HG02678 (cell line): Measurements from ENCODE around the gene TMX4.

ENCODE experiments used
- ATAC-seq: cut with Tn5 transposase; IDR thresholded peaks from one replicate; pipeline ENCODE4 v1.9.1; 2021; ENCODE audit warnings: mild to moderate bottlenecking, moderate library complexity; ENCODE audit not compliant: unreplicated experiment

The TMX4 gene

GRCh38 chr20:8020314-8021079 lies 936 bp upstream of the TMX4 start:
- ATAC-seq, result peak; percentile 41

DNA sequence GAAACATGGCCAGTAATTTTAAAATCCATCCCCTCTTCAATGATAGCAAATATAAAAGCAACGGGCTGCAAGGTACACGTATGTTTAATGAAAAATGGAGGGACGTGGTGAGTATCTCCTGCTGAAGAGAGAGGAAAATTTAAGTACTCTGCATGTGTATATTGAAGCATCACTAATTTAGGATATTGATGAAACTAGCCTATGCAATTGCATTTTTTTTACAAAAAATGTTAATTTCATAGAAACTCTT lies 362 bp upstream of the TMX4 start:
- ATAC-seq, result no peak

DNA sequence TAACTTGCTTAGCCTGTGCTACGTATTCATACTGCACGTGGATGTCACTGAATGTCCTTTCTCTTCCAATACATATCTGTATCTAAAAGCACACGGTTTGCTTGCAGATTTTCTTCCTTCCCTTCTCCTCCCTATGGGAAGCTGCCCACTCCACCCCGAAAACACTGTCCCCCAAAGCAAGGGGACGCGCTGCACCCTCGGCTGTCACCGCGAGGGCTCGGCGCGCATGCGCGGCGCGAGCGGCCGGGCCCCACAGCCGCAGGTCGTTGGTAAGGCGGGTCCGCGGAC lies 659 bp downstream of the TMX4 start:
- peak; percentile 63 for ATAC-seq

DNA sequence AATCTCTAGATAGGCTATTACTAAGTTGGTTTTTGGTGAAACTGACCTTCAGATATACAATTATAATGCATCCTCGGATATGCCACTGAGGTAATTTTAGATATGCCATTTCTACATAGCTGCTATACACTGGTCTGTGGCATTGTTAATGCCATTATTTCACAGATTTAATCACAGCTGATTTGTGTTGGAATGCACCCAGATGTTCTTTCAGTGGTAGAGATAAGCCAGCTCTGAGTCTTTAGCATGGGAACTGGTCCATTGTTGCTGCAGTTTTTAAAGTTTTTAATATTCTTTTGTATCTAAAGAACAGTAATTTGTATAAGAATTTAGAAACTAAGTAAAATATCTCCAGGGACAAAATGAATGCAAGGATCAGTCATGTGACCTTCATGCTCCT lies 6.8 kb downstream of the TMX4 start:
- ATAC-seq, result no peak

GRCh38 chr20:8008733-8009132 lies 10.8 kb downstream of the TMX4 start:
- no peak for ATAC-seq

GRCh38 chr20:8007490-8007889 lies 12.1 kb downstream of the TMX4 start:
- no peak for ATAC-seq

DNA sequence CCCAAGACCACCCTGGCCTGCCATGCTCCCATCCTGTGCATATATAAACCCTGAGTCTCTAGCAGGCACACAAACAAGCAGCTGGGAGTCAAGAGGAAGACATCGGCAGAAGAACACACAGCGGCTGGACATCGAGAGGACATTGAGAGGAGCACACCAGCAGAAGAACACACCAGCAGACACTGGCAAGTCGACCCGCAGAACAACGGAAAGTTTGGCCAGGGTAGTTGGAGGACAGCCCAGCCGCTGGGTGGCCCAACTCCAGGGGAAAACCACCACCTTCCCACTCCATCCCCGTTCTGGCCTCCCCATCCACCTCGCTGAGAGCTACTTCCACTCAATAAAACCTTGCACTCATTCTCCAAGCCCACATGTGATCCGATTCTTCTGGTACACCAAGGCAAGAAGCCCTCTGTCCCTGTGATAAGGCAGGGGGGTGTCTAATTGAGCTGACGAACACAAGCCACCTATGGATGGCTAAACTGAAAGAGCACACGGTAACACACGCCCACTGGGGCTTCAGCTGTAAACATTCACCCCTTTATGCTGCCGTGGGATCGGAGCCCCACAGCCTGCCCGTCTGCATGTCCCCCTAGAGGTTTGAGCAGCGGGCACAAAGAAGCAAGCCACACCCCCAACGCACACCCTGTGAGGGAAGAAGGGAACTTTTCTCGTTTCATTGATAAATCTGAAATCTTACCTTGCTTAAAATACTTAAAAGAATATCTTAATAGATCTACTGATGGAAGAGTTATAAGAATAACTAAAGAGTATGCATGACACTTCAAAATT lies 13.8 kb downstream of the TMX4 start:
- ATAC-seq, result no peak

DNA sequence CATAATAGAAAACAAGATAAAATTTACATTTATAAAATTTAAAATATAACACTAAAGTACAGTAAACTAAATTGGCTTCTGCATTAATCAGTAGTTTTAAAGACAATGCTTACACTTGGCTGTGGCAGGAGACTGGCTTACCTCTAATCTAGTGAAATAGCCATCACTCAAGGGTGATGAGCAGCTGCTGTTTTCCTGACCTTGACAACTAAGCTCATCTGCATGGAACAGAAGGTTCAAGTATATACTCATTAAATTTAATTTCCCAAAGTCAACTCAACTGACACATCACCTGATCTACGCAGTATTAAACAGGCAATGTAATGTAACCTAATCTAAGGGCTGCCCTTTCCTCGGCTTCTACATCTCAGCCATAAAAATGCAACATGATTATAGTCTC lies 14.5 kb downstream of the TMX4 start:
- no peak for ATAC-seq

- no peak for ATAC-seq
These were observed 17.5 kb downstream of the TMX4 start for GRCh38 chr20:8002056-8002455.

GRCh38 chr20:8000796-8001195 lies 18.8 kb downstream of the TMX4 start:
- ATAC-seq, result no peak

GRCh38 chr20:7996898-7997297 lies 22.7 kb downstream of the TMX4 start:
- ATAC-seq, result no peak

DNA sequence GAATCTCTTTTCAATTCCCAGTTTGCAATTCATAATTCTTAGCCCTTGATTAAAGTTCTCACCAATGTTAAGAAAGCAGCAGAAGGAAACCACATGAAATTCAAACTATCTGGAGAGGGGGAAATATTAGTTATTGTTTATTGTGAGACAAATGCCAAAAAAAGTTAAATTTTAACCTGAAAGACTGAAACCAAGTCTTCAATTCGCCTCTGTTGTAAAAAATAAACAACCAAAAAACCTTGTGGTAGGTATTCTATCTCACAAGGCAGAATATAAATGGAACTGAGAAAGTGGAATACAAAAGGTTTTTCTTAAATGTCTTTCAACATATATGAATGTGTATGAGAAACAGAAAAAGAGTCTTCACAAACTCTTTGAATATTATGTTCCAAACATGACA lies 24.8 kb downstream of the TMX4 start:
- ATAC-seq, result peak; percentile 73

GRCh38 chr20:7993703-7994102 lies 25.9 kb downstream of the TMX4 start:
- no peak for ATAC-seq

GRCh38 chr20:7993238-7993637 lies 26.3 kb downstream of the TMX4 start:
- no peak for ATAC-seq

DNA sequence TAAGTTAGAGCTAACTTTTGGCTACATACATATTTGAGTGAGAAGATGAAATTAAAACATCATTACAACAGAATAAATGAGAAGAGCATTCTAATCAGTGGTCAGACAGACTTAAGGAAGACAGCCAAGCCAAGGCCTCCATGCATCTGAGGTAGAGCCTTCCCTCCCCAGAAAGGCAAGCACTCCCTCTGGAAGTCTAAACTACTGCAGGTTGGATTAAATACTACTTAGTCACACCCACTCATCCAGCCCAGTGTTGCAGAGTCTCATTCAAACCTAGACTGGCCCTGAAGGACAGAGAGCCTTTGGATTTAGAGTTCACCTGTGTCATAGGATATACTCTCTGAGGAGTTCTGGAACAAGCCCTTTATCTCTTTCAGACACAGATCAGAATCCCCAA lies 29.2 kb downstream of the TMX4 start:
- ATAC-seq, result no peak

DNA sequence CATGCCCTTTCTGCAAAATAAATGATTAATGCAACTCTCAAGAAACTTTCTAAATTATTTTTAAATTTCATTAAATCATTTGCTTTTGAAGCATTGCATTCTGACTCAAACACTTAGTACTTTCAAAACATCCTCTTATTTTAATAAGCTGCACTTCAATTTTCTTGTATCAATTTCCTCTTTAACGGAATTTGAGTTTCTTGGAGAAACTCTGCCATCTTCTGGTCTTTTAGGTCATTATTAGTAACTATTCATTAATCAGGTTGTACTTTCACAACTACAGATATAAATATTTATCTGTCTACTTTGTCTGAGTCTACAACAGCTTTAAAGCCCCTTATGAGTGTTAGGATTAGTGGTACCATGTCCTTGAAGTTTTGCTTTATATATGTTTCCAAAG lies 30.2 kb downstream of the TMX4 start:
- ATAC-seq, result no peak

- no peak for ATAC-seq
These were observed 33.6 kb downstream of the TMX4 start for GRCh38 chr20:7985916-7986315.

DNA sequence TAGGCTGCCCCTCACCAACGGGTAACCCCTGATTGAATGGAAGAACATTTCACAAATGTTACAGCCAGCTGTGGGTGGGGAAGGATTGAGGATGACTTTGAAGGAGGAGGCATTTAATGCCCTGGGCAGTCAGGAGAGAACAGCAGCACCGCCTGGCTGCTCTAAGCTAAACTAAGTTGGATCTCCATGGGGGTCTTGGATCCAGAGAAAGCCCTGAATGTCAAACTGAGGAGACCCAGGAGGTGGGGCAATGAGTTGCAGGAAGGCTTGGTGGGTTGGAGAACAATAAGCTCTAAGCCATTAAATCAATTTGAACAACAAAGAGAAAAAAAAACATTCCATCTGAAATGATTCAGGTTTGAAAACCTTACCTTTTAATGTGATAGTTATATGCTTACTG lies 35.4 kb downstream of the TMX4 start:
- ATAC-seq, result no peak

- ATAC-seq, result no peak
These were observed 38.2 kb downstream of the TMX4 start for GRCh38 chr20:7981374-7981773.

- ATAC-seq, result peak; percentile 75
These were observed 39.1 kb downstream of the TMX4 start for GRCh38 chr20:7980332-7981046.

DNA sequence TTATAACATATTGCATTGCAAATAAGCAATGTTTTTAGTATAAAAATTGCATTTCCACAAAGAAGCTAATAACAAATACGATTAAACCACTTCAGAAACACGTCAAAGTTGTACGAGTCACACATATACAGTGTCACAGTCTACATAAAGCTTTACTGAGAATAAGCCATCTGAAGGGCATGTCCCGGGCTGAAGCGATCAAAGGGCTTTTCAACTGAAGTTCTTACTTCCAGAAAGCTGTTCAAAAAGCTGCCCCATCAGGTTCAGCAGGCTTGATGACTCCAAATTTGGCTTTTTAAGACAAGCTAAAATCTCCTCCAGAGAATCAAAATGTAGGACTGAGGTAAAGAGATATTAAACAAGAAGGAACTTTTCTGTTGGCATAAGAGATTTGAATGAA lies 41.9 kb downstream of the TMX4 start:
- no peak for ATAC-seq

DNA sequence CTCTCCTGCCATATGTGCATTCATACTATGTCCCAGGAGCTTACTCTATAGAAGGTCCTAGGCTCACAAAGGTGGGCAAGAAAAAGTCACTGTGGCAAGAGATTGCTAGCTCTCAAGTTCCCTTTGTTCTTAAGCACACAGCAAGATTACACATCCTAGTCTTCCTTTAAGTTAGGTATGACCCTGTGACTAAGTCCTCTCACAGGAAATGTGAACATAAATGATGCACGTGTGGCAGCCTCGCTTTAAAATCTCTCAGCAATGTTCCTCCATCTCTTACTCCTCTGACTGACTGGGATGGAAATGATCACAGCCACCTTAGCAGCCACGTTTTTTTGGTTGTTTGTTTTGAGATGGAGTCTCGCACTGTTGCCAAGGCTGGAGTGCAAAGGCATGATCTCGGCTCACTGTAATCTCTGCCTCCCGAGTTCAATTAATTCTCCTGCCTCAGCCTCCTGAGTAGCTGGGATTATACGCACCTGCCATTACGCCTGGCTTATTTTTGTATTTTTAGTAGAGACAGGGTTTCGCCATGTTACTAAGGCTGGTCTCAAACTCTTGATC lies 43.6 kb downstream of the TMX4 start:
- ATAC-seq, result no peak
